Progenitor cell of endocrine pancreas (in vitro differentiated cells): ENCODE measurements around the gene ATF6. TPM values are rescaled to one million over a fixed set of nuclear protein-coding genes. Genes with fewer than 3 reads are reported as not detected.

Experiments used
- DNase-seq: peaks from one replicate; pipeline ENCODE4 v3.0.0; 2021; ENCODE audit warnings: low spot score; ENCODE audit not compliant: unreplicated experiment
- H3K27ac Mint-ChIP-seq: 2 replicates; pipeline ENCODE4 v1.8.0; 2021; ENCODE audit warnings: mild to moderate bottlenecking, moderate library complexity, mixed read lengths
- H3K27me3 Mint-ChIP-seq: 2 replicates; pipeline ENCODE4 v1.8.0; 2021; ENCODE audit warnings: mixed read lengths
- H3K36me3 Mint-ChIP-seq: 2 replicates; pipeline ENCODE4 v1.8.0; 2022; ENCODE audit warnings: mixed read lengths; ENCODE audit not compliant: insufficient read depth
- H3K4me1 Mint-ChIP-seq: 2 replicates; pipeline ENCODE4 v1.8.0; 2021; ENCODE audit warnings: low read depth, mixed read lengths
- H3K4me3 Mint-ChIP-seq: 2 replicates; pipeline ENCODE4 v1.8.0; 2021; ENCODE audit warnings: low read depth, mild to moderate bottlenecking, moderate library complexity, mixed read lengths
- H3K9me3 Mint-ChIP-seq: 2 replicates; pipeline ENCODE4 v1.8.0; 2021; ENCODE audit warnings: low read depth, mixed read lengths
- CTCF ChIP-seq: fragments of 200-600 bp; sonication (generic); IDR thresholded peaks from one replicate; pipeline ENCODE4 v1.5.0; 2021; ENCODE audit warnings: antibody characterized with exemption, mild to moderate bottlenecking; ENCODE audit not compliant: unreplicated experiment
- total RNA-seq: library from RNA; stranded (reverse); gene quantifications from 2 replicates; pipeline ENCODE4 v1.2.1, GENCODE V29; 2021

The ATF6 gene
- total RNA-seq, 1 donor from 2014 or later, result 20.4 TPM

- no peaks in the 10 kb centered on the region for H3K27me3 Mint-ChIP-seq
- H3K4me1 Mint-ChIP-seq, result peaks cover 2% of the 10 kb centered on the region
- H3K27ac Mint-ChIP-seq, result no peak overlapping the region
- H3K4me3 Mint-ChIP-seq, result no peak overlapping the region
- H3K9me3 Mint-ChIP-seq, result no peaks in the 10 kb centered on the region
- TF ChIP-seq CTCF, result peak; percentile 63
- no peak for DNase-seq
- no peaks in the 10 kb centered on the region for H3K36me3 Mint-ChIP-seq
Observed at GRCh38 chr1:161905269-161905884, 139.3 kb downstream of the ATF6 start.

GRCh38 chr1:161907265-161907664, 141.1 kb downstream of the ATF6 start:
- no peaks in the 10 kb centered on the region for H3K36me3 Mint-ChIP-seq

DNA sequence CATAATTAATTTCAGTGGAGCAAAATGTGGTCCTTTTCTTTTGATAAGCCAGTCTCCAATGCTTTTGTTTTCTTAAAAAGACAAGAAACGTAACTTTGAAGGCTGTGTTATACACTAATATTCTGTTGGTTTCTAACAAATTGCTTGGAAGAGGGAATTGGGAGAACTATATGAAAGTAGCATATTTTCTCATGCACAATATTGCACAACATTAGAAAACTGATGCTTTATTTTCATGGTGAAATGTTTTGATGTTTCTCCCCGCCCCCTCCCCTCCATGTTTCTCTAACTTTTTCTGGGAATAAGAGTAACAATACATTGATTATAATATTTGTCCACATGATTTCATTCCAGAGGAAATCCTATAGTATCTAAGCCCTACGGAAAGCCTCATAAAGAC, 142.1 kb downstream of the ATF6 start:
- Mint-ChIP-seq H3K4me3 (no peak overlapping the region), H3K27me3 (no peaks in the 10 kb centered on the region), H3K27ac (no peak overlapping the region), H3K4me1 (peaks cover 2% of the 10 kb centered on the region), H3K36me3 (no peaks in the 10 kb centered on the region), H3K9me3 (no peaks in the 10 kb centered on the region)
- no peak for DNase-seq
- no peak for TF ChIP-seq CTCF

More at GRCh38 chr1:161907265-161907664, 141.1 kb downstream of the ATF6 start:
- Mint-ChIP-seq H3K9me3 (no peaks in the 10 kb centered on the region), H3K27ac (no peak overlapping the region), H3K27me3 (no peaks in the 10 kb centered on the region), H3K4me1 (peaks cover 2% of the 10 kb centered on the region), H3K4me3 (no peak overlapping the region)
- DNase-seq, result no peak
- no peak for TF ChIP-seq CTCF

GRCh38 chr1:161910604-161911003, 144.5 kb downstream of the ATF6 start:
- TF ChIP-seq CTCF, result no peak
- Mint-ChIP-seq H3K9me3 (no peaks in the 10 kb centered on the region), H3K27me3 (no peaks in the 10 kb centered on the region), H3K36me3 (no peaks in the 10 kb centered on the region), H3K4me3 (no peak overlapping the region), H3K27ac (no peak overlapping the region), H3K4me1 (peaks cover 2% of the 10 kb centered on the region)
- DNase-seq, result no peak

DNA sequence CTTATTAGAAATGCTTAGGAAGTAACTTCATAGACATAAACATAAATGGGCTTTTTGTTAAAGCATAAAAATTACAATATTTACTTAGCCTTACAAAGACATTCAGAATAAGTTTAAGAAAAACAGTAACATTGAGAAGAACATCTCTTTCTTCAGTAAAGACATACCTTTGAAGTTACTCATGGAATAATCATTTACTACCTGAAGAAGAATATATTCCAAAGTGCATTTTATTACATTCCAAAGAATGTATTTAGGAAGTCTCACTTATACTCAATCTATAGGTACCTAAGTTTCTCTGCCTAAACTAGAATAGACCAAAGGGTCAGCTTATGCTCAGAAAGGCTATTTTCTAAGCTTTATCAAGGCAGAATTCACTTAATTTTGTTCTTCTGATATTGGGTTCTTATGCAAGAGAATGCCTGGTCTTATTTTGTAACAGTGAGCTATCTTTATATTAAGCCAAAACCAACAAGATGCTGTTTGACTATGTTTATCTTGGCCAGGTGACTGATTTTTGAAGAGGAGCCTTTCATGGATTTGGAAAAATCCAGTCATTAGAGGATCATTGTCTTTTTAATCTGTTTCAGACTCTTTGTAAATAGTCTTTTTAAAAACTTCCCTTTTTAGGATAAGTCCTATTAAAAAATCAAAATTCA, 147.5 kb downstream of the ATF6 start:
- TF ChIP-seq CTCF, result no peak
- Mint-ChIP-seq H3K9me3 (no peaks in the 10 kb centered on the region), H3K27ac (no peak overlapping the region), H3K4me1 (peaks cover 2% of the 10 kb centered on the region), H3K36me3 (no peaks in the 10 kb centered on the region), H3K27me3 (no peaks in the 10 kb centered on the region), H3K4me3 (no peak overlapping the region)
- DNase-seq, result no peak
